Right cardiac atrium (tissue), 5 donors: ENCODE data around the gene TIFAB. TPM values are rescaled to one million over a fixed set of nuclear protein-coding genes. Genes with fewer than 3 reads are reported as not detected.

Experiments used
- ATAC-seq, 2 donors: fragments of 200-7000 bp; cut with Tn5 transposase; one replicate each; pipeline versions ENCODE4 v1.8.0 to v1.9.1; 2020; ENCODE audit warnings: moderate library complexity in 2 of 2, mild to moderate bottlenecking in 1 of 2
- DNase-seq, 3 donors: peaks; one replicate each; pipeline ENCODE4 v3.0.0-alpha.2; 2020
- H3K27ac ChIP-seq: one replicate; pipeline ENCODE4 v1.5.1; 2013; ENCODE audit warnings: mild to moderate bottlenecking, low read length, control low read depth, moderate library complexity
- H3K27me3 ChIP-seq: one replicate; pipeline ENCODE4 v1.6.1; 2013; ENCODE audit not compliant: control insufficient read depth, insufficient read depth
- H3K4me1 ChIP-seq: one replicate; pipeline ENCODE4 v1.6.1; 2013; ENCODE audit warnings: low read length; ENCODE audit not compliant: control insufficient read depth, insufficient read depth
- H3K4me3 ChIP-seq: one replicate; pipeline ENCODE4 v1.5.1; 2013; ENCODE audit warnings: low read length, control low read depth
- H3K9me3 ChIP-seq: one replicate; pipeline ENCODE4 v1.6.1; 2013; ENCODE audit warnings: low read length; ENCODE audit not compliant: control insufficient read depth
- WGBS: extraction: QIAGEN DNeasy Blood & Tissue Kit; methylation state at CpG from one replicate; pipeline ENCODE4 v1.1.7; 2013; 5-methylcytosine and 5-hydroxymethylcytosine counted together
- intact Hi-C, 4 donors: fragments of 100-400 bp; cut with DNase I; formaldehyde crosslinking; loops; one replicate each; pipeline versions ENCODE4 v1.11.0 to v1.14.0; 2022 to 2023
- polyA plus RNA-seq: library from polyadenylated mRNA; stranded (reverse); fragments of 200-250 nt; gene quantifications from one replicate; pipeline ENCODE4 v1.2.3, GENCODE V29; 2013
- total RNA-seq, 4 donors: library from RNA; stranded (reverse); fragmentation: NEBNext Ultra II Directional; extraction: Animal tissue kit (Norgen Biotek cat#: 25700); gene quantifications; one replicate each; pipeline ENCODE4 v1.2.1, GENCODE V29; 2021
- donor health status: healthy with polysubstance abuse.
- donor health status: DM: no; HTN: yes; CAD: no.
- donor health status: DM: no; HTN: no; CAD: no.
- donor health status: DM: no; HTN: yes; CAD: no; lungs with severe emphysema.
- donor health status: DM: yes; HTN: yes; CAD: no.

TIFAB gene
- total and polyA plus RNA-seq, 5 donors = not detected

GRCh38 chr5:135467051-135467625 lies 15.0 kb upstream of the TIFAB start:
- ATAC-seq = no peak
- no peaks in the 10 kb centered on the region for H3K9me3 ChIP-seq
- H3K4me3 ChIP-seq = no peak overlapping the region
- 67% methylated on average over 15 of the region's 15 CpGs for WGBS
- intact Hi-C loops = loop anchor here (2.0 to 10.0 kb wide), 4 partner anchors 84 to 358 kb away; no protein-coding TSS in a partner anchor
- H3K4me1 ChIP-seq = no peaks in the 10 kb centered on the region
- DNase-seq = no peak
- no peak overlapping the region for H3K27ac ChIP-seq
- no peaks in the 10 kb centered on the region for H3K27me3 ChIP-seq

DNA sequence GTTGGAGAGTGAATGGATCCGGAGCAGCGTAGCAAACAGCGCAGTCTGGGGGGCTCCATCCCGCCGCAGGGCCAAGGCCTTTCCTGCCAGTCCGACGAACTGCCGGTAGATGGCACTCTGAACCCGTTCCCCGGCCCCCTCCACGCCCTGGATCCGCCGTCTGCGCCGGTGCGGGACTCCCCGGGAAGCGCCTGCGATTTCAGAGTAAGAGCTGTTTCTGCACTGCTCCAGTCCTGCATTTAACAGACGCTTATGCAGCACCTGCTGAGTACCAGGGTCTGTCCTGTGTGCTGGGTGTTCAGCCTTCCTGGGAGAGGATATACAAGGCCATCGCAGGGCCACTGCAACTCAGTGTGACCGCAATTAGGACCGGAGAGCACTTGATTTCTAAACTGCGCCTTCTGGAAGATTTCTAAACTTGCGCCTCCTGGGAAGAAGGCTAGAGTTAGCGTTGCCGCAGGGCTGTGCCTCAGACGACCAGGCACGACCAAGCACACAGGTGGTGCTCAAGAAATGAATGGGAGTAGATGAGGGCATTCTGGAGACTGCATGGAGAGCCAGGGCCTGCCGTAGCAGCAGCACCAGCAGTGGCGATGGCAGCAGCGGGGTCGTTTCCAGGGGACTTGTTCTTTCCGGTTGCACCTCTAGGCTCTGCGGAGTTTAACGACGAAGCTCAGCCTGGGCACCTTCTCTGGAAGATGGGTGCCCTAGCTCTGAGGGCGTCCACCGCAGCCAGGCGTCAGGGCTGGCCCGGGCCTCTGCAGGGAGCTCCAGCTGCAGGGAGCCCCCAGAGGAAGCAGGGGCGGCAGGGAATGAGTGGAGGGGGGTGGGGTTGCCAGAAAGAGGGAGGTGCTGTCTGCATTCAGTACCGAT lies 14.3 kb upstream of the TIFAB start:
- peak; percentile 93 for ATAC-seq
- Histone ChIP-seq H3K27me3 (no peaks in the 10 kb centered on the region), H3K4me1 (no peaks in the 10 kb centered on the region), H3K9me3 (no peaks in the 10 kb centered on the region), H3K27ac (no peak overlapping the region), H3K4me3 (peak overlapping the region; percentile 22)
- 7% methylated on average over 43 of the region's 43 CpGs for WGBS
- DNase-seq = peak; percentile 76 to 90 (median 89)
- intact Hi-C loops = loop anchor here (2.0 to 10.0 kb wide), 4 partner anchors 84 to 358 kb away; no protein-coding TSS in a partner anchor

DNA sequence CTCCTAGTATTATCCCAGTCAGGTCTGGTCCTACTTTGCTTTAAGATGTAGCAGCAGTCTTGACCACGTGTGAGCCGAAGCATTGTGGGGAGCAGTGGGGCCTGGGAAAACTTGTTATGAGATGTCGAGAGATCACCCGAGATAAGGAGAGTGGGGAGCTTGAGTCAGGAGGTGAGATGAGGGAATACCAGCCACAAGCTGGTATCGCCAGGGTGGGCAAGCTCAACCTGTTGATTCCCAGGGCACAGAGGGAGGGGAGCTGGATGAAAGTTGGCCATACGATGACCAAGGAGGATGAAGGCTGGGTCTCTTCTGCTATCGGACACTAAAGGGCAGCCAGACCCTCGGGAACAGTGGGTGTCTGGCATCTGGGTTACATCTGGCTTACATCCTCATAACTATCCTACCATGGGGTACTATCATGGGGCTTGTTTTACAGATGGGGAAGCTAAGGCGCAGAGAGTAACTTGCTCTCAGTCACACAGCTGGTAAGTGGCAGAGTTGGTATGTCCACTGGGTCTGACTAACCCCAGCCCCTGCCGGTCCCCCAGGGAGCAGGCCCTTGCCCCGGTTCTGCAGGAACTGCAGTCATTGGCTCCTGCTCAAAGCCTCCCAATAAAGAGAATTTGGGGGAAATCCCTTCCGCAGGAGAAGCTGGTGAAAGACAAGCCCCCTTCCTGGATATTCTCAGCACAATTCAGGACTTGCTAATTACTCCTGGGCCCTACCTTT lies 13.4 kb upstream of the TIFAB start:
- Histone ChIP-seq H3K4me3 (no peak overlapping the region), H3K9me3 (no peaks in the 10 kb centered on the region), H3K27me3 (no peaks in the 10 kb centered on the region), H3K27ac (no peak overlapping the region), H3K4me1 (no peaks in the 10 kb centered on the region)
- intact Hi-C loops = loop anchor here (2.0 to 10.0 kb wide), 4 partner anchors 85 to 359 kb away; no protein-coding TSS in a partner anchor
- 59% methylated on average over 12 of the region's 12 CpGs for WGBS
- DNase-seq = no peak
- no peak for ATAC-seq

DNA sequence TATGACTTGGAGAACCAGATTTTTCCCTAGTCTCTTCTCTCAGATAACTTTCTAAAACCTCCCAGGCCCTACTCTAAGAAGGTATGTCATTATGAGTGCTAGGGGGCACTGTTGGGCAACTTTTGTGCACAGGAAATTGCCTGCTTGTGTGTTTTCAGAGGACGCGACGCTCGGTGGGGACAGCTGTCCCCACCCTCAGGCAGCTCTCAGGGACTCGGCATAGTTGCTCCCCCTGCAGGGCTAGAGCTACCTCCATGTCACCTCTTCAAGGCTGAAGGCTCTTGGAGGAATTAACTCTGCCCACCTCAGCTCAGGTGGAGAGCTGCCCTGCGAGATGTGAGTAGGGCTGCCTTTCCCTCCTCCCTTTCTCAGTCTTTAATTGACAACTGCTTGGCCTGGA lies 10.2 kb upstream of the TIFAB start:
- DNase-seq = no peak

GRCh38 chr5:135461481-135462151 lies 9.5 kb upstream of the TIFAB start:
- no peak overlapping the region for H3K4me3 ChIP-seq
- DNase-seq (no peak), ATAC-seq (no peak)
- intact Hi-C loops = loop anchor here in 2 of 4 donors (10.0 kb wide), 1 partner anchor 363 kb away; no protein-coding TSS in a partner anchor
- 84% methylated on average over 7 of the region's 7 CpGs for WGBS
- H3K4me1 ChIP-seq = no peaks in the 10 kb centered on the region
- no peak overlapping the region for H3K27ac ChIP-seq
- no peaks in the 10 kb centered on the region for H3K9me3 ChIP-seq
- no peaks in the 10 kb centered on the region for H3K27me3 ChIP-seq

More for the DNA sequence above, 10.2 kb upstream of the TIFAB start:
- no peaks in the 10 kb centered on the region for H3K4me1 ChIP-seq
- WGBS = 18% methylated on average over 6 of the region's 6 CpGs
- intact Hi-C loops = loop anchor here in 2 of 4 donors (10.0 kb wide), 1 partner anchor 362 kb away; no protein-coding TSS in a partner anchor
- H3K4me3 ChIP-seq = no peak overlapping the region
- no peaks in the 10 kb centered on the region for H3K9me3 ChIP-seq
- no peak overlapping the region for H3K27ac ChIP-seq
- ATAC-seq = no peak
- H3K27me3 ChIP-seq = no peaks in the 10 kb centered on the region

- ATAC-seq (no peak), DNase-seq (no peak)
- 72% methylated on average over 11 of the region's 11 CpGs for WGBS
- no peak overlapping the region for H3K4me3 ChIP-seq
- no peak overlapping the region for H3K27ac ChIP-seq
- H3K9me3 ChIP-seq = no peaks in the 10 kb centered on the region
- intact Hi-C loops = loop anchor here in 2 of 4 donors (10.0 kb wide), 1 partner anchor 364 kb away; no protein-coding TSS in a partner anchor
- H3K27me3 ChIP-seq = no peaks in the 10 kb centered on the region
- no peaks in the 10 kb centered on the region for H3K4me1 ChIP-seq
These were observed 8.3 kb upstream of the TIFAB start for GRCh38 chr5:135460246-135461033.

- Histone ChIP-seq H3K4me1 (no peaks in the 10 kb centered on the region), H3K9me3 (no peaks in the 10 kb centered on the region), H3K27me3 (no peaks in the 10 kb centered on the region), H3K4me3 (no peak overlapping the region), H3K27ac (no peak overlapping the region)
- intact Hi-C loops = no loop called here
- WGBS = 38% methylated on average over 5 of the region's 5 CpGs
- DNase-seq (peak; percentile 61 to 81 (median 75)), ATAC-seq (peak; percentile 65 to 70)
These were observed 6.8 kb upstream of the TIFAB start for GRCh38 chr5:135458921-135459331.

GRCh38 chr5:135458356-135458755 lies 6.2 kb upstream of the TIFAB start:
- Histone ChIP-seq H3K9me3 (no peaks in the 10 kb centered on the region), H3K4me1 (no peaks in the 10 kb centered on the region), H3K27me3 (no peaks in the 10 kb centered on the region), H3K27ac (no peak overlapping the region), H3K4me3 (no peak overlapping the region)
- intact Hi-C loops = no loop called here
- ATAC-seq (no peak), DNase-seq (no peak)
- 94% methylated on average over 4 of the region's 4 CpGs for WGBS

DNA sequence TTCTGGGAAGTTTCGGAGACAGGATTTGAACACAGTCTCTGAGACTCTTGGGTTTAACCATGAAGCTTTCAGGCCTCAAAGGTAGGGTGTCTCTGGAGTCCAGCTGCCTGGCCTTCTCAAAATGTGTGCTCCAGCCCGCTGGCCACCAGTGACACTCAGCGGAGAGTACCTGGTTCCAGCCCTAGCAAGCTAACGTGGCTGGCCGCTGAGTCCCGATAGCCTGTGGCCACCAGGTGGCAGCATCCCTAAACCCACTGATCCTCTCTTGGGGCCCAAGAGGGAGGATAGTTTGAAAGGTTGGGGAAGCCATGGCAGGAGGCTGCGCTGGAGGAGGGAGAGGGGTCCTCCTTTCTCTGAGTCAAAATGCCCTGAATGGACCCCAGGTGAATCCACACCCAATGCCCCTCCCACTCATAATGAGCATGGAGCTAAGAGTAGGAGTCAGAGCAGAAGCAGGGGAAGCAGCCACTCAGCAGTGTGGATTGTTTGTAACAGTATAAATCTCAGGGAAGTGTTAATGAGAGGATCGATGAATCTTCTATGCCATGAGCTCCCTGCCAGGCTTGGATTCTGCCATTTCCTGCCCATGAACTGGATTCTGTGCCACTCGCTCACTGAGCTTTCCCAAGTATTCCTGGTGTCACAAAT lies 5.4 kb upstream of the TIFAB start:
- intact Hi-C loops = no loop called here
- no peak overlapping the region for H3K4me3 ChIP-seq
- H3K9me3 ChIP-seq = no peaks in the 10 kb centered on the region
- DNase-seq = peak; percentile 58 to 82 (median 81)
- 45% methylated on average over 9 of the region's 9 CpGs for WGBS
- no peaks in the 10 kb centered on the region for H3K27me3 ChIP-seq
- no peaks in the 10 kb centered on the region for H3K4me1 ChIP-seq
- ATAC-seq = peak; percentile 55 to 60
- no peak overlapping the region for H3K27ac ChIP-seq
